Activated effector memory CD4-positive, alpha-beta T cell treated with anti-CD3 and anti-CD28 coated beads, Interleukin-2, amount 50 U/mL, for 16 hours (primary cell): Measurements from ENCODE around the gene RABL6.
A peak's percentile ranks its signal among the peaks of the same experiment; 100 is the strongest.

Experiments
- DNase-seq: peaks from one replicate; pipeline ENCODE4 v3.0.0-alpha.2; 2020

Gene RABL6

GRCh38 chr9:136886610-136887597 is 79.2 kb downstream of the RABL6 start:
- peak; percentile 78 for DNase-seq

GRCh38 chr9:136888454-136888853 is 80.7 kb downstream of the RABL6 start:
- DNase-seq: no peak

- no peak for DNase-seq
These were observed 82.1 kb downstream of the RABL6 start for GRCh38 chr9:136889858-136890257.

- DNase-seq: no peak
These were observed 82.9 kb downstream of the RABL6 start for GRCh38 chr9:136890661-136891060.
